Measurements from ENCODE around the gene RHEB. TPM values are rescaled to one million over a fixed set of nuclear protein-coding genes. Genes with fewer than 3 reads are reported as not detected.

Gene RHEB
- total RNA-seq, 4 donors from 2014 or later = 41.2 to 64.4 (median 53.5) TPM

DNA sequence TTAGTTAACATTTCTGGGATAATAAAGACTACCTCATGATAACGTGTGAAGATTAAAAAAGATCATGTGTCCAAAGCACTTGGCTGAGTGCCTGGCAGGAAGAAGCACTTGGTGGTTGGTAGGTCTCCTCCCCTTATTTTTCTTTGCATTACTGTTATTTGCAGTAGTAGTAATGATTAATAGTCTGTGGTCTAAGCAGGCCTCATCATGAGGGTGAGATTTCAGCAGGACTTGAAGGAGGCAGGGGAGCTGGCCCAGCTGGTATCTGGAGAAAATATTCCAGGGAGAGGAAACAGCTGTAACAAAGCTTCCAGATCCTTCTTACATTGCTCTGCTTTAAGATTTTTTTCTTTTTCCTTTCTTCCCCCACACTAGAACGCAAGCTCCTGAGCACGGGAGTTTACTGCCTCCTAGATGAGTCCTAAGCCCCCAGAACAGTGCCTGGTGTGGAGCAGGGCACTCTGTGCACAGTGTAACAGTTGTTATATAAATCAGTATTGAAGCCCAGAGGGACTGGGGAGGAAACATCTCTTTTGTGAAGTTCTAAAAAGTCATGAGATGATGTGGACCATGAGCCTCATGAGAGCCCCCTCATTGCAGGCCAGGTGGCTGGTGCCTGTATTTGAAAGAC is 31.1 kb upstream of the RHEB start:
- no peak for DNase-seq (ENCODE audit: low spot score in 2 of 2)
- WGBS, 2 donors = 25 to 27% methylated on average over 3 of the region's 3 CpGs
- intact Hi-C loops (cut with DNase I; ENCODE audit: low total_unique reads) = no loop called here

DNA sequence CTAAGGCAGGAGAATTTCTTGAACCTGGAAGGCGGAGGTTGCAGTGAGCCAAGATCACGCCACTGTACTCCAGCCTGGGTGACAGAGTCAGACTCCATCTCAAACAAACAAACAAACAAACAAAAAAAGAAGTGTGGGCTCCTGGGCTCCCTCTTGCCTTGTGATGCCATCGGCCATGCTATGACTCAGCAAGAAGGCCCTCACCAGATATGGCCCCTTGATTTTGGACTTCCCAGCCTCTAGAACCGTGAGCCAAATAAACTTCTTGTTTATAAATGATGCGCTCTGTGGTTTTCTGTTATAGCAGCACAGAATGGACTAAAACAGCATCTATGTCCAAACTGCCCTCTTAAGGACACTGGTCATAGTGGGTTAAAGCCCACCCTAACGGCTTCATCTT is 29.9 kb upstream of the RHEB start:
- intact Hi-C loops (cut with DNase I; ENCODE audit: low total_unique reads) = no loop called here
- no peak for TF ChIP-seq POLR2A (IDR thresholded peaks at IDR 0.05)
- TF ChIP-seq, protein P1, sequence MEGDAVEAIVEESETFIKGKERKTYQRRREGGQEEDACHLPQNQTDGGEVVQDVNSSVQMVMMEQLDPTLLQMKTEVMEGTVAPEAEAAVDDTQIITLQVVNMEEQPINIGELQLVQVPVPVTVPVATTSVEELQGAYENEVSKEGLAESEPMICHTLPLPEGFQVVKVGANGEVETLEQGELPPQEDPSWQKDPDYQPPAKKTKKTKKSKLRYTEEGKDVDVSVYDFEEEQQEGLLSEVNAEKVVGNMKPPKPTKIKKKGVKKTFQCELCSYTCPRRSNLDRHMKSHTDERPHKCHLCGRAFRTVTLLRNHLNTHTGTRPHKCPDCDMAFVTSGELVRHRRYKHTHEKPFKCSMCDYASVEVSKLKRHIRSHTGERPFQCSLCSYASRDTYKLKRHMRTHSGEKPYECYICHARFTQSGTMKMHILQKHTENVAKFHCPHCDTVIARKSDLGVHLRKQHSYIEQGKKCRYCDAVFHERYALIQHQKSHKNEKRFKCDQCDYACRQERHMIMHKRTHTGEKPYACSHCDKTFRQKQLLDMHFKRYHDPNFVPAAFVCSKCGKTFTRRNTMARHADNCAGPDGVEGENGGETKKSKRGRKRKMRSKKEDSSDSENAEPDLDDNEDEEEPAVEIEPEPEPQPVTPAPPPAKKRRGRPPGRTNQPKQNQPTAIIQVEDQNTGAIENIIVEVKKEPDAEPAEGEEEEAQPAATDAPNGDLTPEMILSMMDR (IDR thresholded peaks at IDR 0.05) = no peak
- no peak overlapping the region for H3K4me3 ChIP-seq (ENCODE audit: low read depth, poor library complexity, severe bottlenecking)

More for the DNA sequence above, 31.1 kb upstream of the RHEB start:
- no peak overlapping the region for H3K4me3 ChIP-seq (ENCODE audit: low read depth, poor library complexity, severe bottlenecking)
- no peak for TF ChIP-seq POLR2A (IDR thresholded peaks at IDR 0.05)
- TF ChIP-seq, protein P1 (IDR thresholded peaks at IDR 0.05) = no peak

DNA sequence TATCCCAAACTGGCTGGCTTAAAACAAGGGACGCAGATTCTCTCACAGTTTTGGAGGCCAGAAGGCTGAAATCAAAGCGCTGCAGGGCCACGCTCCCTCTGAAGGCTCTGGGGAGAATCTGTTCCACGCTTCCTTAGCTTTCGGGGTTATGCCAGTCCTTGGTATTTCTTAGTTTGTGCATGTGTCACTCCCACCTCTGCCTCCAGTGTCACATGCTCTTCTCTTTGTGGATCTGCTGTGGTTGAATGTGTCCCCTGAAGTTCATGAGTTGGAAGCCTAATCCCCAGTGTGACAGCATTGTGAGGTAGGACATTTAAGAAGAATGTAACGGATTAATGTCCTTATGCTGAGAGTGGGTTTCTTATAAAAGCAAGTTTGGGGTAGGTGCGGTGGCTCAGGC is 29.4 kb upstream of the RHEB start:
- H3K4me3 ChIP-seq (ENCODE audit: low read depth, poor library complexity, severe bottlenecking) = no peak overlapping the region
- intact Hi-C loops (cut with DNase I; ENCODE audit: low total_unique reads) = no loop called here
- no peak for TF ChIP-seq POLR2A (IDR thresholded peaks at IDR 0.05)
- TF ChIP-seq, protein P1 (IDR thresholded peaks at IDR 0.05) = no peak
- no peak for DNase-seq (ENCODE audit: low spot score in 2 of 2)
- WGBS, 2 donors = 94 to 95% methylated on average over 7 of the region's 7 CpGs

More for the DNA sequence above, 29.9 kb upstream of the RHEB start:
- DNase-seq (ENCODE audit: low spot score in 2 of 2) = no peak
- 96 to 97% methylated on average over 6 of the region's 6 CpGs for WGBS, 2 donors

DNA sequence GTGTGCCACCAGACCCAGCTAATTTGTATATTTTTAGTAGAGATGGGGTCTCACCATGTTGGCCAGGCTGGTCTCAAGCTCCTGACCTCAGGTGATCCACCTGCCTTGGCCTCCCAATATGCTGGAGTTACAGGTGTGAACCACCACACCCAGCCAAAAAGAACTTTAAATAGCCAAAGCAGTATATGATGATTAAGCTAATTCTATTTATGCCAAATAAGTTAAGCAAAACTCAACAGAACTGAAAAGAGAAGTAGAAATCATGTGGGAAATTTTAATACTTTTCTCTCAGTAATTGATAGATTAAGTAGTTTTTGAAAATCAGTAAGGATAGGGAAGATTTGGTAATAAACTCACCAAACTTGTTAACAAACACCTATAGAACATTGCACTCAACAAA is 24.5 kb upstream of the RHEB start:
- intact Hi-C loops (cut with DNase I; ENCODE audit: low total_unique reads) = no loop called here
- no peak for DNase-seq (ENCODE audit: low spot score in 2 of 2)
- TF ChIP-seq, protein P1 (IDR thresholded peaks at IDR 0.05) = no peak
- no peak for TF ChIP-seq POLR2A (IDR thresholded peaks at IDR 0.05)
- H3K4me3 ChIP-seq (ENCODE audit: low read depth, poor library complexity, severe bottlenecking) = no peak overlapping the region

DNA sequence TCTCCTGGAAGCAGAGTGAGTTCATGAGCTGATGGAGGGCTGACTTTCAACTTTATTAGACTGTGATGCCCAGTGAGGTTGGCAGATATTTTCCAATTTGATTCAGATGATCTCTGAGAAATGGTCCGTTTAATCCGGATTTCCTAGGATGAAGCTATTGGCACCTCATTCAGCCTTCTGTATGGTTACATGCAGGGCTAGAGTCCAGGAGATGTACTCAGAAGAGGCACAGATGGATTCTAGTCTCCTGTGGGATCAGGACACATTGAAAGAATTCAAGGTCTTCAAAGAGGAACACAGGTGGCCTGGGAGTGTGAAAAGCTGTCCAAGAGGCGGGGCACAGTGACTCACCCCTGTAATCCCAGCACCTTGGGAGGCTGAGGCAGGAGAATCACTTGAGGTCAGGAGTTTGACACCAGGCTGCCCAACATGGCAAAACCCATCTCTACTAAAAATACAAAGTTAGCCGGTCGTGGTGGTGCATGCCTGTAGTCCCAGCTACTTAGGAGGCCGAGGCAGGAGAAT is 23.0 kb upstream of the RHEB start:
- TF ChIP-seq, protein P1 (IDR thresholded peaks at IDR 0.05) = no peak
- no peak for TF ChIP-seq POLR2A (IDR thresholded peaks at IDR 0.05)
- WGBS, 2 donors = 92 to 93% methylated on average over 6 of the region's 6 CpGs
- no peak overlapping the region for H3K4me3 ChIP-seq (ENCODE audit: low read depth, poor library complexity, severe bottlenecking)
- intact Hi-C loops (cut with DNase I; ENCODE audit: low total_unique reads) = no loop called here
- no peak for DNase-seq (ENCODE audit: low spot score in 2 of 2)
